ENCODE results near the gene PC.

PC gene

DNA sequence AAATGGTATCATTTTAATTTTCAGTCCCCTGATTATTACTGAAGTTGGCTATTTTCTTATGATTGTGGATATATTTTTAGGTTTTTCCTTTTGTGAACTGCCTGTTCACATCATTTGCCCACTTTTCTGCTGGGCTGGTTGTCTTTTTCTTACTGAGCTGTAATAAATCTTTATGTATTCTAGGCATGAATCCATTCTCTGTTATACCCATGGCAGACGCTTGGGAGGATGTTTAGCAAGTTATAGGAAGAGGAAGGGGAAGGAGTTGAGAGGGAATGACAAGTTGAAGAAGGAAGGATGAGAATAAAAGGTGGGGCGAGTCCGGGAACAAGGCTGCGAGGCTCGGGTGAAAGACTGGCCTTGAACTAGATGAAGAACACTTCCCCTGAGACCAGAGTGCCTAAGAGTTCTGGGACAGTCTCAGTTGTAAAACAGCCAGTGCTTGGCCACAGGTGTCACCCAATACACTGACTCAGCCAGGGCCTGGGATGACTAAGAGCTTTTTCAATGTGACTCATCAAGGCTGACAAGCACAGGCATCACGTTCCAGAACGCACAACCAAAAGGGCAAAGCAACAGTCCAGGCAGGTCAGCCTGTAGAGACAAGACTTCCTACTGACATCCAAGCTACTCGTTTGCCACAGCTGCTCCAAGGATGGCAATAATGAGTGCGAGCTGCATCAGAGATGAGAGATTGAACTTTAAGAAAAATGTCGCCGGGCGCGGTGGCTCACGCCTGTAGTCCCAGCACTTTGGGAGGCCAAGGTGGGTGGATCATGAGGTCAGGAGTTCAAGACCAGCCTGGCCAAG is 66.1 kb downstream of the PC start:
- Mint-ChIP-seq H3K27ac (peak overlapping the region in 1 of 3 experiments; percentile 17), H3K27me3 (ENCODE audit: low read depth) (peaks cover 4% of the 10 kb centered on the region), H3K4me3 (no peak overlapping the region), H3K4me1 (peaks cover 40% of the 10 kb centered on the region), H3K9me3 (no peaks in the 10 kb centered on the region), H3K36me3 (ENCODE audit: low read depth) (no peaks in the 10 kb centered on the region)
- TF ChIP-seq, protein P1, sequence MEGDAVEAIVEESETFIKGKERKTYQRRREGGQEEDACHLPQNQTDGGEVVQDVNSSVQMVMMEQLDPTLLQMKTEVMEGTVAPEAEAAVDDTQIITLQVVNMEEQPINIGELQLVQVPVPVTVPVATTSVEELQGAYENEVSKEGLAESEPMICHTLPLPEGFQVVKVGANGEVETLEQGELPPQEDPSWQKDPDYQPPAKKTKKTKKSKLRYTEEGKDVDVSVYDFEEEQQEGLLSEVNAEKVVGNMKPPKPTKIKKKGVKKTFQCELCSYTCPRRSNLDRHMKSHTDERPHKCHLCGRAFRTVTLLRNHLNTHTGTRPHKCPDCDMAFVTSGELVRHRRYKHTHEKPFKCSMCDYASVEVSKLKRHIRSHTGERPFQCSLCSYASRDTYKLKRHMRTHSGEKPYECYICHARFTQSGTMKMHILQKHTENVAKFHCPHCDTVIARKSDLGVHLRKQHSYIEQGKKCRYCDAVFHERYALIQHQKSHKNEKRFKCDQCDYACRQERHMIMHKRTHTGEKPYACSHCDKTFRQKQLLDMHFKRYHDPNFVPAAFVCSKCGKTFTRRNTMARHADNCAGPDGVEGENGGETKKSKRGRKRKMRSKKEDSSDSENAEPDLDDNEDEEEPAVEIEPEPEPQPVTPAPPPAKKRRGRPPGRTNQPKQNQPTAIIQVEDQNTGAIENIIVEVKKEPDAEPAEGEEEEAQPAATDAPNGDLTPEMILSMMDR (IDR thresholded peaks at IDR 0.05; ENCODE audit: unreplicated experiment in 3 of 3), result no peak

DNA sequence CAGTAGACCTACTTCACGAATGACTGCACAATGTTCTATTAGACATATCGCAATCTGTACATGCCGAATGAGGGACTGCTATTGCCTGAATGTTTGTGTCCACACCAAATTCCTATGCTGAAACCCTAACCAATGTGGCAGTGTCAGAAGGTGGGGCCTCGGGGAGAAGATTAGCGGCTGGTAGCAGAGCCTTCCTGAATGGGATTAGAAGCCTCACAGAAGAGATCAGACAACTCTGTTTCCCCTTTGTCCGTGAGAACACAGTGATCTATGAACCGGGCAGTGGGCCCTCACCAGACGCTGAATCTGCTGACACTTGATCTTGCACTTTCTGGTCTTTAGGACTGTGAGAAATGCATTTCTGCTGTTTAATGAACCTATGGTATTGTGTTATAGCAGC is 68.2 kb downstream of the PC start:
- Mint-ChIP-seq H3K36me3 (ENCODE audit: low read depth) (no peaks in the 10 kb centered on the region), H3K4me1 (peaks cover 51% of the 10 kb centered on the region), H3K9me3 (no peaks in the 10 kb centered on the region), H3K27ac (peak overlapping the region in 2 of 3 experiments; percentile 2 to 16), H3K4me3 (no peak overlapping the region), H3K27me3 (ENCODE audit: low read depth) (peaks cover 4% of the 10 kb centered on the region)
- TF ChIP-seq, protein P1 (IDR thresholded peaks at IDR 0.05; ENCODE audit: unreplicated experiment in 3 of 3), result no peak

DNA sequence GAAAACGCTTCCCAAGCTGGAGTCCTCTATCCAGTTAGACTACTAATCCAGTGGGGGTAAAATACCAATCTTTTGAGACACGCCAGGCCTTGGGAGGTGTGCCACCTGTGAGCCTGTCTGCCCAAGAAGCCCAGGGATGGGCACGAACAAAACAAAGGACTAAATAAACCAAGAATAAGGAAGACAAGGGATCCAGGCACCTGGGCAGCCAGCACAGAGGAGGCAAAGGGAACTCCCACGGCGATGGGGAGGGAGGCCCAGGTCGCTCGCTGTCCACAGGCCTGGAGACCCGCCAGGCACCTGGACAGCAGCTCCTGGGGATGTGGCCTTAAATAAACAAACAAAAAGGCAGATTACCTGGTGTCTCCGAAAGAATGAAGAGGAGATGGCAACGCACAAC is 69.9 kb downstream of the PC start:
- Mint-ChIP-seq H3K27me3 (ENCODE audit: low read depth) (peaks cover 4% of the 10 kb centered on the region), H3K9me3 (no peaks in the 10 kb centered on the region), H3K27ac (no peak overlapping the region), H3K4me1 (peaks cover 43% of the 10 kb centered on the region), H3K36me3 (ENCODE audit: low read depth) (no peaks in the 10 kb centered on the region), H3K4me3 (no peak overlapping the region)
- TF ChIP-seq, protein P1 (IDR thresholded peaks at IDR 0.05; ENCODE audit: unreplicated experiment in 3 of 3), result no peak

DNA sequence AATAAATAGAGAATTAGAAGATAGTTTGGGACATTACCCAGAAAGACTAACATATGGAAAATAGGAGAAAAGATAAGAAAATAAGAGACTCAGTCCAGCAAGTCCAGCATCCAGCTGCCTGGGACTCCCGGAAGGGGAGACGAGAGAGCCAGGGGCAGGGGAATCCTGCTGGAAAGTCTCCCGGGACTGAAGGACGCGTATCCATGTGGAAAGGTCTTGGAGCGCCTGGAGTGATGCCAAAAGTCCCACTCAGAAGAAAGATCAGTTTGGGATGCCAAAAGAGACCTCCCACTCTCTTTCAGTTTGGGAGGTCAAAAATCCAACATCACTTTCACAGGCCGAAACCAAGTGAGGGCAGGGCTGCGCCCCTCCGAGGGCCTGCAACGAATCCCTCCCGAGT is 70.7 kb downstream of the PC start:
- peaks cover 4% of the 10 kb centered on the region for H3K27me3 Mint-ChIP-seq (ENCODE audit: low read depth)
- peak overlapping the region in 2 of 3 experiments; percentile 22 to 61 for H3K27ac Mint-ChIP-seq
- TF ChIP-seq, protein P1 (IDR thresholded peaks at IDR 0.05; ENCODE audit: unreplicated experiment in 3 of 3), result no peak
- H3K4me1 Mint-ChIP-seq, result peaks cover 44% of the 10 kb centered on the region
- no peaks in the 10 kb centered on the region for H3K9me3 Mint-ChIP-seq
- H3K36me3 Mint-ChIP-seq (ENCODE audit: low read depth), result no peaks in the 10 kb centered on the region
- no peak overlapping the region for H3K4me3 Mint-ChIP-seq

DNA sequence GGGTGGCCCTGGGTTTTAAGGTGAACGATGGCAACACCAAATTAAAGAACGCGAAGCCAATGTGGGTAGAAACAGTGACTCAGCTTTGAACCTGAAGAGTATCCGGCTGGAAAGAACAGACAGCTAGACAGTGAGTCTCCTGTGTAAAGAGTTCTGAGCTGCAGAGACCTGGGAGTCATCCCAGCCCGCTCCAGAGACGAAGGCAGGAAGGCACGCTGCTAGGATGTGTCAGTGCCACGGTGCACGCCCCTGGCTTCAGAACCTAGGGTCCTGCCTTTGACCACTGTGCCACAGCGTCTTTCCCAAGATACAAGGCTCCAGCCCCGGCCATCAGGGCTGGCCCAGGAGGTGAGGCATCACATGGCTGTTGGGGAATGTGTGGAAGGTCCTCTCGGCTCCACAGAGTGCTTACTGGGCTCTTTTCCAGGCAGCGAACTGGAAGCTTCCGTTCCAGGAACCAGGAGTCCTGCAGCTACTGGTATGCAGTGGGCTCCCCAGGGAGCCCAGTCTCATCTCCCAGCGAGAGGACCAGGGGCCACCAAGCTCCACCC is 71.4 kb downstream of the PC start:
- Mint-ChIP-seq H3K4me1 (peaks cover 44% of the 10 kb centered on the region), H3K27me3 (ENCODE audit: low read depth) (peaks cover 4% of the 10 kb centered on the region), H3K36me3 (ENCODE audit: low read depth) (no peaks in the 10 kb centered on the region), H3K4me3 (no peak overlapping the region), H3K9me3 (no peaks in the 10 kb centered on the region), H3K27ac (peak overlapping the region in 2 of 3 experiments; percentile 61 to 71)
- TF ChIP-seq, protein P1 (IDR thresholded peaks at IDR 0.05; ENCODE audit: unreplicated experiment in 3 of 3), result no peak

All from nephron (organoid).